GM18508 (cell line): ENCODE data around the gene TSPAN7.

ENCODE experiments used
- ATAC-seq: cut with Tn5 transposase; IDR thresholded peaks from one replicate; pipeline ENCODE4 v1.9.1; 2021; ENCODE audit warnings: moderate number of reproducible peaks; ENCODE audit not compliant: insufficient read depth, unreplicated experiment

The TSPAN7 gene, protein sequence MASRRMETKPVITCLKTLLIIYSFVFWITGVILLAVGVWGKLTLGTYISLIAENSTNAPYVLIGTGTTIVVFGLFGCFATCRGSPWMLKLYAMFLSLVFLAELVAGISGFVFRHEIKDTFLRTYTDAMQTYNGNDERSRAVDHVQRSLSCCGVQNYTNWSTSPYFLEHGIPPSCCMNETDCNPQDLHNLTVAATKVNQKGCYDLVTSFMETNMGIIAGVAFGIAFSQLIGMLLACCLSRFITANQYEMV

DNA sequence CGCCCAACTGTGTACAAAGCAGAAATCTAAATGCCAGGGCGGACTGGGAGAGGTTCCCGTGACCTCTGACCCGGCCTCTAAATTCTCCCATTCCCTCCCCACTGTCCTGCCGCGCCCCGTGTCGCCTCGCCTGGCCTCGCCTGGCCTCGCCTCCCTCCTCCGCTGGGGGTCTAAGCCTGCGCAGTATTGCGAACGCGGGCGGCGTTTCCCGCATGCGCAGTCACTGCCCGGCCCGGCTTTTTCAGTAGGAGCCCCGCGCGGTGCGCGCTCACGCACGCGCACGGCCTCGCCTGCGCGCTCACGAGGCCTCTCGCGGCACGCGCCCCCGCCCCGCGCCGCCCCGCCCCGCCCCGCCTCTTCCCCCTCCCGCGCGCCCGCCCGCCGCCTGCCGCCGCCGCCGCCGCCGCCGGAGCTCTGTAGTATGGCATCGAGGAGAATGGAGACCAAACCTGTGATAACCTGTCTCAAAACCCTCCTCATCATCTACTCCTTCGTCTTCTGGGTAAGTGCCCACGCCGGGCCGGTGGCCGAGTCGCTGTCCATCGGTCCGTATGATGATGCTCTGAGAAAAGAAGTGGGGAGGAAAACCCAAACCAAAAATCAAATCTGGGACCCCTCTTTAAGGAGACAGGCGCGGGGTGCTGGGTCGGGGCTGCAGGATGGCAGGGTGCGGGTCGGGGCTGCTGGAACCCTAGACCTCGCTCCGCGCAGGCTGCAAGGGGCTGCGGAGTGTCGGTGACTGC lies at the start of gene TSPAN7:
Gene TSPAN7 (plus strand): TSS at position 417 of the 743 bp plus-strand sequence. CDS start 5 bp downstream, at position 422.
- ATAC-seq: no peak

DNA sequence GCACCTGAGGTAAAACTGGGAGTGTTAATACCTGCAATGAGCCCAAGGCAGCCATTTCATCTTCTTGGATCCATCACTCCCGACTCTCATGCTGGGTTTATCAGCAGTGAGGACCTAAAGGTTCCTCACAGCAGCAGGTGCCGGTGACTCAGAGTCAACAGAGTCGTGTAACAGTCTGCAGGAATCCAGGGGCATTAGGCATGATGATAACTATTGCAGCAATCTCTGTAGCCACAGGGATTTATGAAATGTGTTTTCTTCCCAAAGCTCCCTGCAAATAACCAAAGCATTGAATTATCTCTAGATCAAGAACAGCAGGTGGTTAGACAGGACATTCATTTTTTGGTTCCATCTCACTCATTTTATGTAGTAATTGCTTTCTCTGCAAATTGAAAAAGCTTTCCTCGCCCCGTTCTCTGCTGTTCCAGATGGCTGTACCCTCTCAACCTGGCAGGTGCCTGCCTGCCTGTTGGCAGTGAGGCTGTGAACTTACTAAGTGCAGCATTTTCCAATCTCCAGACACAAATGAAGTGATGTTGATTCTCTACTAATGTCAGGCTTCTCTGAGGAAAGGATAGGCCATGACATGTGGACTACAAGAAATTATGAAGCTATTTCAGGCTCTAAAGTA lies 48.1 kb upstream of the TSPAN7 start:
- no peak for ATAC-seq

DNA sequence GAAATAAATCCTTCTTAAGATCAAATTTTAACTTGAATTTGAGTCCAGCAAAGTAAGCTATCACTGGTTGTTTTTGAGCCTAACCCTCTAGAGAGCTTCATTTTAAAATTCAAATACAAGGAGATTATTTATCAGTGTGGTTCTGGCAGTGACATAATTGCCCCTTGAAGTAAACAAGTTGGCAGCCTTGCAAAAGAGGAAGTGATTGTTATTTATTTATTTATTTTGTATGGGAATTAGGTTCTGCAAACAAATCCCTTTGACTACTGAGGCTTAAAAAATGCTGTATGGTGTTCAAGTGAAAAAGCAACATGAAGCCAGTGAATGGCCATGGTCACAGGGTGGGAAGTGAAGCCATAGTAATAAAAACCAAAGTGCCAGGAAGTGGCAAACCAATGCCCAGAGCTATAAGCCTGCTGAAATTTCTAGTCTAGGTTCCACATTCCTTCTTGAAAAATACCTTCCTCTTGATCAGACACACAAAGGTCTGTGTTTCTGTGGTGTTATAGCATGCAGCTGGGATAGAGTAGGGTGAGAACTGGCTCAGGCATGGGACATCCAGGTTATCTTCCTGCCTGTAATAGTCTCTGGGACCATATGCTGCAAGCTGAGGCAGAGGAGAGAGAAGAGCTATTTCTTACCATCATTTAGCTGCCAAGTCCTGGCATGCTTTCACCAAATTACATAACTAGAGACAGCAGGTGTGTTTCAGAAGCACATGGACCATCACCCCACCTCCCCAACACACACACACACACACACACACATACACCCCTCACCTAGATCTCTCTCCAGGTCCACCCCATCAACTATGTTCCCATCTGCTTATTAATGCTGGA lies 47.1 kb upstream of the TSPAN7 start:
- no peak for ATAC-seq

DNA sequence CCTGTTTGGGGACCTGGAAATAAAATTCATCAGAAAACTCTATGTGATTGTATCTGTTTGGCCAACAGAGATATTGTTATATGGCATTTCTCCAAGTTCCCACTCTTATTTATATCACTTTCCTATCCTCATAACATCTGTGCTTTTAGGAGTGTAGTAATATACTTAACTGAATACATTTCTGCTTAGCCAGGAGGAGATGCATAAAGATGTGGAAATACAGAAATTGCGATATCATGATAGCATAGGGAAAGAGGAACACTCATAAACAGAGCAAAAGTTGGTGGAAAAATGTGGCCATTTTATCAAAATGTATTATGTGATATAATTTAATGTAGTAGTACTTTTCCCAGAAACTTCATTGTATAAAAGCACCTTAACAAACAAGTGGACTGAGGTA lies 46.1 kb upstream of the TSPAN7 start:
- no peak for ATAC-seq

DNA sequence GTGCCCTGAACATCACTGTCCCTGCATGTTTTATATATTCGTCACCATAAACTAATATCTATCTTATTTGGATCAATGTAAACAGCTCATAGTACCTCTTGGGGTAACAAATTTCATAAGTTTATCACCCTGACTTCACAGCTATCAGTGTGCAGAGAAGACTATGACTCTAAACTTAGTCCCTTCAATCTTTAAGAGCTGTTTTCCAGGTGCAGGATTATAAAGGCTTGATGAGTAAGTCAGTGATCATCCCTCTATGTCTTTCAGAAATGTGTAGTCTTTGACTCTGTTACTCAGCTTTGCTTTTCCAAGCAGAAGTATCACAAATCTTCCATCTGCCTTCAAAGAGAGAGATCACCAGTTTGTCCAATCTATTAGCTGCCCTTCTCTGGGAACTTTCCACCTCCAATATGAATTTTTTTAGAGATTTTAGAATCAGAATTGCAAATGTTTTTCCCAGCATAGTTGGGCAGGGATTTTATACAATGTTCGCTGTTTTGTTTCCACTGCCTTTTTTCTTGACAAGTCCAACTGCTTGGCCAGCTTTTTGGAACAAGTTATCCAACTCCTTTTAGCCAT lies 45.1 kb upstream of the TSPAN7 start:
- ATAC-seq: no peak

DNA sequence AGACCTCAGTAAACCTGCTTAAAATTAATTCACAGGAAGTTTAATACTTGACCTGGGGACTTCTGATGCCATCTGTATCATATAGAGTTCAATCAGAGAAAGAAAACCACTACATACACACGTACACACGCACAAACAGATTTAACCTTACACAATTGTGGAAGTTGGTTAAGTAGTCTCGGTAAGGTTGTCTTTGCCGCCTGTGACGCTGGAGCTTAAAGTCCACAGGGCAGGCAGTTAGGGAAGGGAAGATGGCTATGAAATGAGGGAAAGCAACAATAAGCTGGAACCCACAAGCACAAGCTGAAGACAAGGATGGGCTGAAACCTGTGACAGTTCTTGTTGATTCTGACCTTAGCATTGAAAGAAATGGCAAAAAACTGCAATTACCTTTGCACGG lies 41.7 kb upstream of the TSPAN7 start:
- no peak for ATAC-seq

DNA sequence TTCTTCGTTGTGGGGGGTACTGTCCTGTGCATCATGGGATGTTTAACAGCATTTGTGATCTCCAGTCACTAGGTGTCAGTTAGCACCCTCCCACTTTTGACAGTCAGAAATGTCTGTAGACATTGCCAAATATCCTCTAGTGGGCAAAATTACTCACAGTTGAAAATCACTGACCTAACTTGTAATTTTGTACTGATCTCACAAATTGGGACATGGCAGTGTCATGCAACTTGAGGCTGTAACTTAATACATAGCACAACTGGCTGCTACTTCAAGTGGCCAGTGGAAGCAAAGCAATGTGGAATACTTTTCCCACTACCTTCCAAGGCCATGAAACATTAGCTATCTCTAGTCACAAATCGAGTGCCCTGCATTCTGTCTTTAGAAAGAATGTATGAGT lies 23.2 kb upstream of the TSPAN7 start:
- ATAC-seq: no peak

DNA sequence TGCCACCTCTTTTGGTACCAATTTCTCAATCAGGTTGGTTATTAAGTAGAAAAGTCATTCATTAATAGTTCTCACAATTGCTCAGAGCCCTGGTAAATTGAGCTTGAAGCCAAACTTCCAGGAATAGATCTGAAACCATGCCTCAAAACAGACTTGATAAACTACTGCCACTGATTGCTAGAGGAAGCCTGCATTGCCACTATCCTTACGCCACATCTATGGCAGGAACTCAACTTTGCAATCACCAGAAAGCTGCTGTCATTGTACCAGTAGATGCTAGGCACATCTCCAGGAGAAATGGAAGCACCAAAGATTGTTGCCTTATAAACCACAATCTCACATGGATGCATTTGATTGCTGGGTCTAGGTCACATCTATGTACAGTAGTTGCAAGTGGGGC lies 21.6 kb upstream of the TSPAN7 start:
- ATAC-seq: no peak

DNA sequence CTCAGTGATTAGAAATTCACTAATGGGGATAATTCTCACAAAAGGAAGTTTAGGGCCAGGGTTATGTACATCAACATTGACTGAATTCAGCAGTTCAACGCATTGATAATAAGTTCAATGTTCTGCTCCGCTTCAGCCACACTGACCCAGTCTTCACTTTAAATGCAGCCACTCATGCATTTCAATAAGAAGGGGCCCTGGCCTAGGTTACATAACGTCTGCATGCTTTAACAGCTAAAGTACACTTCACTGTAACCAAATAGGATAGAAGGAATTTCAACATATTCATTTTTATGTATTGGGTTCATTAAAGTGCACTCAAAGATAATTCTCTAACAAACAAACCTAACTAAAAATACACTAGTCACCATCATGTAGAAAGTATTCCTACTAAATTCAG lies 12.8 kb upstream of the TSPAN7 start:
- ATAC-seq: no peak

DNA sequence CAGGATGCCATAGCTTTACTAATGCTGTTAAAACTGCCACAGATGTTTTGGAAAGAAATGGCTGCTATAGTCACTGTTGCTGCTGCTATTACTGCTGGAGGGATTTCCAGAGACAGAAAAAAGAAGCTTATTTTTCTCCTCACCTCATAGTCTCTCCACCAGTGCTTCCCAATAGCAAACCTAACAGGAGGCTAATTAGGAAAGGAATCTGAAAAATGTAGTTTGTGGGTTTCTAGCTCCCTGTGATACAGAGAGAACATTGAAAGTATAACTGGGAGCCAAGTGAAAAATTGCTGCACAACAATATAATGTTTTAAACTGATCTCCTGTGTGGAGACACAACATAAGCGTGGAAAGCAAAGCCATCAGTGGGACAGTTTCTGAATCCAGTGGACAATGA lies 8.6 kb upstream of the TSPAN7 start:
- no peak for ATAC-seq

DNA sequence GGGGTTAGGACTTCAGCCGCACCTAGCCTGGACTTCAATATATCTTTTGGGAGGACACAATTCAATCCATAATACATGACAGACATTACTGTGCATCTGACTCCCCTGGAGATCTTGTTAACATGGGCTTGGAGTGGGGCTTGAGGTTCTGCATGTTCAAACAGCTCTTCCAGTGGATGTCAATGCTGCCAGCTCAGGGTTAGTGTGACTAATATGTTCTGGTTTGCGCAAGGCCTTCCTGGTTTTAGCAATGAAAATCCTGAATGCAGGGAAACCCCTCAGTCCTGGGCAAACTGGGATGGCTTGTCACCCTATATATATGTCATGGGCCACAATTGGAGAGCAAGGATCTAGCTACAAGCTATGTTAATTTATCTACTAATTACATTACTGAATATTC lies 2.7 kb upstream of the TSPAN7 start:
- ATAC-seq: no peak

DNA sequence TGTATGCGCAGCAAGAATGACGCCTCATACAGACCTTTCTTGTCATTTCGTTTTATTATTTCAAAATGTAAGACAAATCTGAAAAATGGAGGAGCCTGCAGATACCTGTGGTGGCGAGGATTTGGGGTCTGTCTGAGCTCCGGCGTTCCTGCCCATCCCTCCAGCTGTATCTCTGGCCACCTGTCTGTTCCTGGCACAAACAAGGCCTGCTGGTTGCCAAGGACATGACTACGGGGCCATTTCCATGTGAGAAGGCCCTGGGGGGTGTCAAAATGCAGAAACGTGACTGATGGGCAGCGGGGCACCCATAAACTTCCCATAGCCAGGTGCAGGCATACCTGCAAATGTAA lies 591 bp upstream of the TSPAN7 start:
- no peak for ATAC-seq

DNA sequence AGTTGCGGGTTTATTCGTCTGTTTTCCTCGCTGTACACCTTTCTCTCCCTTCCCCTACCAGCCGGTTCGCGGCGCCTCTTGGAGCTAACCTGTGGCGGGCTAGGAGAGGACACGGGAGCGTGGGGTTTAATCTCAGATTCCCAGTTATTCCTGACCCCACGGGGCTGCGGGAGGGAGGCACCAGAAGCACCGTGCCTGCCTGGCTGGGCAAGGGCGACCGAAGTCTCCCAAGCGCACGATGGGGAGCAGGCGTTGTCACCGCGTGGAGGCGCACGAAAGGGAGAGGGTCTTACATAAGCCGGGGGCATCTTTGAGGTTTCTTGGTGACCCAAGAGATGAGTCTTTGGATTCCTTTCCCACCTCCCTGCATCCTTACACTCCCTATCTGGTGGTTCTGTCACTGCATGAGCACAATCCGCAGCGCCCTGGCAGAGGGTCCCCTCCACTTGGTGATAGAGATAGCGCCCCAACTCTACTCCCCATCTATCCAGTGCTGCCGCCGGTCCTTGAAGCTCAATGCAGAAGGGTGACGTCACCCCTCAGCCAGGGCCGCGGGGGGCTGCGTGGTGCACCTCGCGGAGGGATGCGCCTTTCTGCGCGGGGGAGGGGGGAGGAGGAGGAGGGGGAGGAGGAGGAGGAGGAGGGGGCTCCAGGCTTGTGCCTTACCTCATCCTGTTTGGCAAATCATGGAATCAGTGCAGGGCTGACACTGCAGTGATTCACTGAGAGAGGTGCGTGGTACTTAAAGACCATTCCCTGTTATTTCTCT lies 793 bp downstream of the TSPAN7 start:
- no peak for ATAC-seq

DNA sequence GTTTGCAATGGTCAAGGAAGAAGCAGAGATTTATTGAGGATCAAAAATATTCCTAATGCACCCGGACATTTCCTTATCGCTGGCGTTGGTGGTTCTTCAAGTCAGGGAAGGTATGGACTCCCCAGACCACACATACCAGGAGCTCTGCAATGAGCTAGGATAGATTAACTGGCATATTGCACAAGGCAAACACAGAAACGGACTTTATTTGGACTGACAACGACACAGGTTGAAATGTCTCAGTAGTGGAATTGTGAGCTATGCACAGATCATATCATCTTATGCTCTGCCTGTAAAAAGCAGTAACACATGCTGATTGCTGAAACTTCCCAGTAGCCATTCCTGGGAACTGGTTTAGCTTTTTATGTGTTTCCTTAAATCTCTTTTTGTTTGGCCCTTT lies 1.7 kb downstream of the TSPAN7 start:
- ATAC-seq: no peak

DNA sequence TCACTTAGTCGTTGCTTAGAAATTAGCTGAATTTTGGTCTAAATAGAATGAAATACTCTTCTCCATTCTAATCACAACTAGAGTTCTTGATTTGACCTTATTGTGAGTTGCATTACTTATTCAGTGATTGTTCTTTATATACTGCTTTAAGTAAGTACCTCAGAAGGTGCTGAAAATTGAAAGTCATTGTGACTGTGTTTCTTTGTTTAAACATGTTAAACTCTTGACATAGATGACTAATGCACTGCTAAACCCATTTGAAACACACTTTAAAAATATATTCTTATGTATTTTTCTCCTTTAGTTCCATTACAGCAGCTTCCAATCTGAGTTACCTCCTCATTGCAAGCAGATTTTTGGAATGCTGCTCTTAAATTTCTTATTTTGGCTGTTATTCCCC lies 9.1 kb downstream of the TSPAN7 start:
- ATAC-seq: no peak

DNA sequence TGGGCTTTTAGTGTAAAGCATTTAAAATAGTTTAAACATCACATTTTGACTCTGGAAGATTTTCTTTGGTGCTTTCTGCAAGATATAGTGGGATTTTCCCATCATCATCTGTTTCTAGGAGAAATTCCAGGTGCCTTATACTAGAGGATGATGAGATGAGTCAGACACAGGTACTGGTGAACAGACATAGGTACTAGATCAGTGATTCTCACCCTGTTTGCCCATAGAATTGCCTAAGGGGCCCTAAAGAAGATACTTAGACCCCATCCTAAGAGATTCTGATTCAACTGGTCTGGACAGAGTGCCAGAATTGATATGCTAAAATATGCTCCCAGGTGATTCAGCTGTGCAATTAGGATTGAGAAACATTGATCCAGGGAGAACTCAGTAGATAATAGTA lies 9.7 kb downstream of the TSPAN7 start:
- no peak for ATAC-seq

DNA sequence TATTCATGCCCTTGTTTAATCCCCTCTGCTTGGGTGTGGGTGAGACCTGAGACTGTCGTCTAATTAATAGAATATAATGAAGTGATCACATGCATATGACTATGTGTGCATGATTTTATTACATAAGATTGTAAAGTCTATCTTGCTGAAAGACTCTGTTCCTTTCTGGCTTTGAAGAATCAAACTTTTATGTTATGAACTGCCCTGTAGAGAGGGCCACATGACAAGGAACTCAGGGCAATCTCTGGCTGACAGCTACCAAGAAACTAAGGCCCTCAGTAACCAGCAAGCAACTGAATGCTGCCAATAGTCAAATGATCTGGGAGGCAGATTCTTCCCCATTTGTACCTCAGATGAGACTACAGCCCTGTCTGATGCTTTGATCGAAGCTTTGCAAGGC lies 13.5 kb downstream of the TSPAN7 start:
- no peak for ATAC-seq

DNA sequence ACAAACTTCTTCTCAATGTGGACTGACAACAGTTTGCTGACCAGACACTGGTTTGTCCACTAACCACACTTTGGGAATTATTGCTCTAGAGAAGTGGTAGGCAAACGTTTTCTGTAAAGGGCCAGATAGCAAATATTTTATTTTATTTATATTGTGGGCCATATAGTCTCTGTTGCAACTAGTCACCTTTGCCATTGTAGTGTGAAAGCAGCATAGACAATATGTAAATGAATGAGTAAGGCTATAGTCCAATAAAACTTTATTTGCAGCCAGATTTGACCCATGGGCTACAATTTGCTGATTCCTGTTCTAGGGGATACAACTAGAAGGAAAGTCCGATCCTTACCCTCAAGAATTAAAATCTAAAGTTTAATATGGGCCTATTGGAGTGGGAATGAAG lies 14.5 kb downstream of the TSPAN7 start:
- no peak for ATAC-seq

DNA sequence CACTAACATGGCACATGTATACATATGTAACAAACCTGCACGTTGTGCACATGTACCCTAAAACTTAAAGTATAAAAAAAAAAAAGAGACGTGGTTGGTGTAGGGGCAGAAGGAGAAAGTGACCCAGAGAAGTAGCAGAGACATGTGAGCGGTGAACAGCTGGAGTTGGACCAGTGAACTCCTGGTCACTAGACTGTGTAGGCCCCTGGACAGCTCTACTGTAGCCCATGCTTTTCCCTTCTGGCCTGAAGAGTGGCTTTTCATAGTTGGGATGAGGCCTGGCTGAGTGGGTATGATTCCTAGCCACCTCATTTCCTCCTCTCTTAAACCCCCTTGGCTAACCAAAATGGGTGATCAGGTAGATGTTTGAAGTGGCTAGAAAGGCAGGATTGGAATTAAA lies 16.4 kb downstream of the TSPAN7 start:
- no peak for ATAC-seq

DNA sequence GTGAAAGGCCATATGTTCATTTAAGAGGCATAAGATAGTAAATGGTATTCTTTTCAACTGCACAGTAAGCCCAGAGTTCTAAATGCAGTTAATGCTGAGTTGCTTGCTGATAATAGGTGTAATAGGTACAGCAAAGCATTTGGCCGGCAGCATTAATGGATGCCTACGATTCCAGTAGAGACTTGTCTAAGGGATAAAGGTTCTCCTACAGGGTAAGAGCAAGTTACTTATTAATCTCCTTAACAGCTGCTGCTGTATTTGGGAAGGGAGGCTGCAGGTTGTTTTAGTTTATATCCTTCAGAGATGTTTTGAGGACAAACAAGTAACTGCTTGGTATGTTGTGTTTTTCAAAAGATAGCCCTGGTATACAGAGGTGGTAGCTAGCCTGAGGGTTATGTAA lies 16.8 kb downstream of the TSPAN7 start:
- no peak for ATAC-seq
